H1 (cell line): ENCODE measurements around the gene SLC9C2. TPM values are rescaled to one million over a fixed set of nuclear protein-coding genes. Genes with fewer than 3 reads are reported as not detected.
A peak's percentile ranks its signal among the peaks of the same experiment; 100 is the strongest.

Source experiments
- CTCF ChIA-PET: fragments of 300-600 bp; sonication (Branson Sonifier 250); formaldehyde crosslinking; loops from one replicate; lab custom pipeline; 2021; ENCODE audit not compliant: partially characterized antibody; lab: Charles Lee
- POLR2A ChIA-PET: fragments of 300-600 bp; sonication (Branson Sonifier 250); formaldehyde crosslinking; loops from one replicate; lab custom pipeline; 2021; ENCODE audit warnings: inconsistent platforms; ENCODE audit not compliant: partially characterized antibody; lab: Charles Lee
- DNase-seq, 2 experiments: peaks; one replicate each; pipeline versions ENCODE4 v3.0.0 to v3.0.0-alpha.2; 2010 to 2022; ENCODE audit warnings: low spot score in 2 of 2, low read depth in 1 of 2, mixed read lengths in 1 of 2
- FAIRE-seq: peaks from 2 replicates; lab custom pipeline; 2011; peaks lifted over from hg19 to GRCh38; lab: Jason Lieb, UNC
- H2AFZ ChIP-seq: 2 replicates; pipeline ENCODE4 v1.8.1; 2012; ENCODE audit warnings: low read length, inconsistent platforms
- H2AK5ac ChIP-seq: 2 replicates; pipeline ENCODE4 v1.6.1; 2013; ENCODE audit warnings: low read depth, low read length
- H2BK120ac ChIP-seq: replicated peaks from 2 replicates; pipeline ENCODE3; 2013; ENCODE audit warnings: low read depth, low read length, inconsistent platforms
- H2BK12ac ChIP-seq: 2 replicates; pipeline ENCODE4 v1.6.1; 2013; ENCODE audit warnings: low read depth, low read length
- H2BK15ac ChIP-seq: 2 replicates; pipeline ENCODE4 v1.6.1; 2013; ENCODE audit warnings: low read length
- H2BK20ac ChIP-seq: 2 replicates; pipeline ENCODE4 v1.6.1; 2013; ENCODE audit warnings: low read length
- H2BK5ac ChIP-seq: 2 replicates; pipeline ENCODE4 v1.6.1; 2013; ENCODE audit warnings: low read depth, low read length
- H3K14ac ChIP-seq: 2 replicates; pipeline ENCODE4 v1.6.1; 2013; ENCODE audit warnings: inconsistent platforms; ENCODE audit not compliant: insufficient read length
- H3K18ac ChIP-seq: 2 replicates; pipeline ENCODE4 v1.6.1; 2013; ENCODE audit warnings: low read length; ENCODE audit errors: extremely low read depth
- H3K23ac ChIP-seq: 2 replicates; pipeline ENCODE4 v1.6.1; 2013; ENCODE audit warnings: inconsistent platforms; ENCODE audit not compliant: insufficient read length
- H3K23me2 ChIP-seq: 2 replicates; pipeline ENCODE4 v1.6.1; 2013; ENCODE audit warnings: low read depth, low read length
- H3K27ac ChIP-seq: 2 replicates; pipeline ENCODE4 v1.6.1; 2011; ENCODE audit warnings: low read depth, low read length, inconsistent platforms
- H3K27me3 ChIP-seq, 4 experiments: replicated peaks in 1 of 4; 1 replicate in 1 of 4; 2 replicates in 3 of 4; pipeline versions ENCODE4 v1.6.1 to v1.8.1; 2011 to 2013; ENCODE audit warnings: low read length in 3 of 4, mild to moderate bottlenecking in 3 of 4, inconsistent platforms in 2 of 4, mixed read lengths in 2 of 4, moderate library complexity in 1 of 4; ENCODE audit not compliant: control insufficient read depth in 3 of 4, insufficient read depth in 3 of 4; ENCODE audit errors: extremely low read depth in 1 of 4
- H3K36me3 ChIP-seq, 4 experiments: 2 replicates each; pipeline versions ENCODE4 v1.6.1 to v1.8.1; 2011 to 2013; ENCODE audit warnings: mild to moderate bottlenecking in 4 of 4, low read length in 3 of 4, moderate library complexity in 2 of 4, control low read depth in 1 of 4, inconsistent platforms in 1 of 4; ENCODE audit not compliant: insufficient read depth in 4 of 4, control insufficient read depth in 2 of 4
- H3K4ac ChIP-seq: replicated peaks from 2 replicates; pipeline ENCODE3; 2013; ENCODE audit warnings: low read length, low read depth, mixed read lengths, inconsistent platforms; ENCODE audit not compliant: insufficient read length
- H3K4me1 ChIP-seq, 4 experiments: replicated peaks in 1 of 4; 1 replicate in 1 of 4; 2 replicates in 3 of 4; pipeline versions ENCODE4 v1.6.1 to v1.8.1; 2011 to 2013; ENCODE audit warnings: low read length in 3 of 4, inconsistent platforms in 2 of 4, mixed read lengths in 1 of 4; ENCODE audit not compliant: insufficient read depth in 4 of 4, control insufficient read depth in 3 of 4
- H3K4me2 ChIP-seq, 2 experiments: 2 replicates each; pipeline versions ENCODE4 v1.6.1 to v1.8.1; 2011 to 2013; ENCODE audit warnings: low read depth in 2 of 2, low read length in 2 of 2, control low read depth in 1 of 2, inconsistent platforms in 1 of 2, mild to moderate bottlenecking in 1 of 2; ENCODE audit not compliant: insufficient read depth in 1 of 2
- H3K4me3 ChIP-seq, 4 experiments: fragments of 200-600, 300-600 bp in 1 of 4; sonication (generic), shearing (Covaris generic), sonication (Bioruptor Twin) in 1 of 4; 2 replicates each; pipeline versions ENCODE4 v1.5.1 to v1.8.1; 2011 to 2016; ENCODE audit warnings: low read length in 4 of 4, low read depth in 3 of 4, control low read depth in 2 of 4, inconsistent platforms in 2 of 4, mild to moderate bottlenecking in 2 of 4, mixed read lengths in 1 of 4, moderate library complexity in 1 of 4; ENCODE audit not compliant: insufficient read depth in 2 of 4; ENCODE audit errors: extremely low read depth in 1 of 4
- H3K56ac ChIP-seq: replicated peaks from 2 replicates; pipeline ENCODE3; 2013; ENCODE audit warnings: low read depth, mild to moderate bottlenecking, mixed read lengths, low read length, inconsistent platforms; ENCODE audit not compliant: insufficient read length
- H3K79me1 ChIP-seq: 2 replicates; pipeline ENCODE4 v1.6.1; 2013; ENCODE audit warnings: low read depth, low read length, control low read depth
- H3K79me2 ChIP-seq, 2 experiments: 2 replicates each; pipeline versions ENCODE4 v1.6.1 to v1.8.1; 2012 to 2013; ENCODE audit warnings: low read length in 2 of 2, mild to moderate bottlenecking in 2 of 2, inconsistent platforms in 1 of 2; ENCODE audit not compliant: insufficient read depth in 2 of 2, control insufficient read depth in 1 of 2
- H3K9ac ChIP-seq, 4 experiments: replicated peaks in 1 of 4; 1 replicate in 1 of 4; 2 replicates in 3 of 4; pipeline versions ENCODE4 v1.6.1 to v1.8.1; 2011 to 2013; ENCODE audit warnings: low read depth in 3 of 4, low read length in 3 of 4, control low read depth in 2 of 4, mild to moderate bottlenecking in 2 of 4, moderate library complexity in 2 of 4, inconsistent platforms in 1 of 4; ENCODE audit errors: extremely low read depth in 1 of 4
- H3K9me3 ChIP-seq, 2 experiments: 2 replicates each; pipeline versions ENCODE4 v1.6.1 to v1.8.1; 2012 to 2013; ENCODE audit warnings: mild to moderate bottlenecking in 2 of 2, moderate library complexity in 2 of 2, control low read depth in 1 of 2, inconsistent platforms in 1 of 2, low read depth in 1 of 2, low read length in 1 of 2, mixed read lengths in 1 of 2; ENCODE audit not compliant: insufficient read depth in 2 of 2
- H4K20me1 ChIP-seq, 2 experiments: replicated peaks in 1 of 2; 2 replicates each; pipeline versions ENCODE3 to v1.8.1; 2011 to 2013; ENCODE audit warnings: inconsistent platforms in 2 of 2, low read length in 2 of 2, mild to moderate bottlenecking in 1 of 2; ENCODE audit not compliant: insufficient read depth in 2 of 2, control insufficient read depth in 1 of 2
- H4K5ac ChIP-seq: 2 replicates; pipeline ENCODE4 v1.6.1; 2013; ENCODE audit warnings: low read length, low read depth, mixed read lengths, inconsistent platforms; ENCODE audit not compliant: insufficient read length
- H4K8ac ChIP-seq: 2 replicates; pipeline ENCODE4 v1.8.0; 2013; ENCODE audit warnings: mild to moderate bottlenecking, moderate library complexity, low read length, inconsistent platforms; ENCODE audit not compliant: insufficient read depth; ENCODE audit errors: extremely low read depth
- H4K91ac ChIP-seq: replicated peaks from 2 replicates; pipeline ENCODE3; 2013; ENCODE audit warnings: low read length, mixed read lengths, inconsistent platforms; ENCODE audit not compliant: insufficient read length
- POLR2A ChIP-seq, 2 experiments: IDR thresholded peaks; 1 replicate in 1 of 2; 2 replicates in 1 of 2; pipeline ENCODE4 v1.6.1; 2011; ENCODE audit warnings: low read depth in 2 of 2, low read length in 2 of 2, mild to moderate bottlenecking in 2 of 2; ENCODE audit errors: control extremely low read depth in 1 of 2
- WGBS, 2 experiments: shearing (Covaris generic) in 1 of 2; methylation state at CpG; one replicate each; pipeline versions ENCODE4 v1.1.6 to v1.1.7; 2013 to 2015; ENCODE audit warnings: low lambda C conversion rate in 2 of 2, mixed read lengths in 2 of 2, inconsistent platforms in 1 of 2, low coverage in 1 of 2, missing lambda C conversion rate in 1 of 2; ENCODE audit not compliant: insufficient replicate concordance in 2 of 2, insufficient coverage in 1 of 2, insufficient read length in 1 of 2; ENCODE audit errors: extremely low coverage in 1 of 2, missing lambda C conversion rate in 1 of 2; 5-methylcytosine and 5-hydroxymethylcytosine counted together
- polyA plus RNA-seq, 7 experiments: library from polyadenylated mRNA; depleted of rRNA in 3 of 7; stranded (reverse) in 5 of 7; unstranded in 2 of 7; fragments of >200 nt in 5 of 7; fragments of 200-250 nt in 2 of 7; gene quantifications; 1 replicate in 5 of 7; 2 replicates in 1 of 7; 4 replicates in 1 of 7; pipeline versions ENCODE4 v1.2.1 to v1.2.3, GENCODE V29; 2011 to 2013; ENCODE audit warnings: missing spikeins in 2 of 7, mixed read lengths in 2 of 7
- total RNA-seq: library from RNA; stranded (reverse); fragmentation: NEBNext Ultra II Directional; extraction: Animal tissue kit (Norgen Biotek cat#: 25700); gene quantifications from 2 replicates; pipeline ENCODE4 v1.2.1, GENCODE V29; 2021
- TF ChIP-seq, protein P1 (sequence below): IDR thresholded peaks from 2 replicates; pipeline ENCODE4 v1.6.1; 2011; ENCODE audit warnings: low read depth, mild to moderate bottlenecking, low read length; ENCODE audit not compliant: insufficient read depth

The SLC9C2 gene
- total and polyA plus RNA-seq, 2 of the 8 experiments (the other 6 are each of a cell fraction or from before 2014, with no cell fraction given) = not detected

DNA sequence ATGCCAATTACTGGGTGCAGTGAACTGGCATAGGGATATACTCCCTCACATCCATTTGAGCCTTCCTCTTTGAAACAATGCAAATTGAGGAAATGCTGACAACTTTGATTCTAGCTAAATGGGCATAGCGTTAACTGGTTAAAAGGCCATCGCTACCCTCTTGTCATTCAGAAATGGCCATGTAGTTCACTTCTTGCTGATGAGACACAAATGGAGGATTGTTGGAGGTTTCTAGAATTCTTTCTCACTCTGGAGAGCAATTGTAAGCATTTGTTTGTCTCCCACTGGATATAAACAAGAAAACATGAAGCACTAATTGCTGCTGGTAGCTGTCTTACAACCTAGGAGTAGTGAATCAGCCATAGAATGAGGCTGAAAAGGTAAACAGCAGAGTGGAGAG is 111.4 kb downstream of the SLC9C2 start:
- Histone ChIP-seq H3K56ac (no peak overlapping the region), H3K9me3 (peaks cover 30 to 32% of the 10 kb centered on the region in 2 experiments), H2BK15ac (no peak overlapping the region), H4K20me1 (no peaks in the 10 kb centered on the region), H3K79me1 (no peaks in the 10 kb centered on the region)
- DNase-seq (no peak), FAIRE-seq (no peak)
- WGBS, 2 experiments = 89% methylated on average over 2 of the region's 2 CpGs; no CpG with 5 or more reads in 1 of the 2 experiments
- TF ChIP-seq POLR2A (IDR thresholded peaks at IDR 0.05; ENCODE audit: control extremely low read depth in 1 of 2, low read depth in 2 of 2, low read length in 2 of 2) = peak in 1 of 2 experiments; percentile 51; a peak in 1 of 3 replicates
- TF ChIP-seq, protein P1, sequence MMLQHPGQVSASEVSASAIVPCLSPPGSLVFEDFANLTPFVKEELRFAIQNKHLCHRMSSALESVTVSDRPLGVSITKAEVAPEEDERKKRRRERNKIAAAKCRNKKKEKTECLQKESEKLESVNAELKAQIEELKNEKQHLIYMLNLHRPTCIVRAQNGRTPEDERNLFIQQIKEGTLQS = no peak
- TF ChIP-seq, all 59 proteins: peak for 1
- Histone ChIP-seq H4K8ac (no peak overlapping the region), H3K4me3 (no peak overlapping the region), H3K79me2 (no peaks in the 10 kb centered on the region), H3K4me1 (peaks cover 0 to 3% (median 1%) of the 10 kb centered on the region in 4 experiments; a peak in 2 of 7 replicates), H2BK5ac (no peak overlapping the region), H3K18ac (no peak overlapping the region), H2BK20ac (no peak overlapping the region), H2BK12ac (no peak overlapping the region), H4K5ac (no peak overlapping the region), H3K9ac (no peak overlapping the region), H2AFZ (no peak overlapping the region), H3K4ac (no peak overlapping the region), H3K23me2 (no peaks in the 10 kb centered on the region), H3K4me2 (no peak overlapping the region), H3K14ac (no peak overlapping the region), H3K36me3 (peaks cover 10 to 51% (median 23%) of the 10 kb centered on the region in 4 experiments; a peak in 7 of 8 replicates), H2BK120ac (no peak overlapping the region), H3K27me3 (no peaks in the 10 kb centered on the region), H3K23ac (no peak overlapping the region), H3K27ac (no peak overlapping the region), H4K91ac (no peak overlapping the region), H2AK5ac (no peak overlapping the region)
- POLR2A ChIA-PET = interaction anchor here (1.0 to 4.9 kb wide), 5 partner anchors 9 to 145 kb away, joined by 3 to 53 read pairs (median 4); partner anchors contain the start of gene PRDX6
- CTCF ChIA-PET = interaction anchor here (1.3 to 4.4 kb wide), 2 partner anchors 14 to 15 kb away, joined by 4 to 16 read pairs; partner anchors contain the start of gene PRDX6
